Measurements from ENCODE around the gene SOWAHC.

Gene SOWAHC

GRCh38 chr2:109595644-109596043 lies 18.5 kb upstream of the SOWAHC start:
- no peaks in the 10 kb centered on the region for H3K27me3 ChIP-seq
- no peak overlapping the region for H3K4me2 ChIP-seq
- H3K36me3 ChIP-seq, result no peaks in the 10 kb centered on the region; a peak in 1 of 22 replicates
- peaks cover 0 to 16% (median 0%) of the 10 kb centered on the region in 11 experiments; a peak in 2 of 22 replicates for H4K20me1 ChIP-seq
- no peak overlapping the region for H3K4me3 ChIP-seq
- no peak overlapping the region for H3K27ac ChIP-seq
- H3K9me3 ChIP-seq (replicated peaks in 1 of 11), result no peaks in the 10 kb centered on the region
- no peaks in the 10 kb centered on the region for H3K4me1 ChIP-seq
- TF ChIP-seq Cebpa-rat (IDR thresholded peaks at IDR 0.05), result no peak
- no peak overlapping the region for H3K9ac ChIP-seq

- no peak overlapping the region for H3K27ac ChIP-seq
- TF ChIP-seq Cebpa-rat (IDR thresholded peaks at IDR 0.05), result no peak
- H3K36me3 ChIP-seq, result no peaks in the 10 kb centered on the region; a peak in 1 of 22 replicates
- no peaks in the 10 kb centered on the region for H3K9me3 ChIP-seq (replicated peaks in 1 of 11)
- no peak overlapping the region for H3K9ac ChIP-seq
- H3K4me2 ChIP-seq, result no peak overlapping the region
- H3K4me1 ChIP-seq, result no peaks in the 10 kb centered on the region
- no peaks in the 10 kb centered on the region for H3K27me3 ChIP-seq
- H4K20me1 ChIP-seq, result peaks cover 0 to 26% (median 0%) of the 10 kb centered on the region in 11 experiments; a peak in 2 of 22 replicates
- H3K4me3 ChIP-seq, result no peak overlapping the region
Measured at GRCh38 chr2:109597283-109597682, 16.9 kb upstream of the SOWAHC start.

GRCh38 chr2:109601783-109602182 lies 12.4 kb upstream of the SOWAHC start:
- Histone ChIP-seq H3K4me2 (no peak overlapping the region), H4K20me1 (peaks cover 0 to 14% (median 0%) of the 10 kb centered on the region in 11 experiments; a peak in 2 of 22 replicates), H3K27ac (no peak overlapping the region), H3K4me3 (no peak overlapping the region), H3K9me3 (replicated peaks in 1 of 11) (no peaks in the 10 kb centered on the region), H3K27me3 (no peaks in the 10 kb centered on the region), H3K9ac (no peak overlapping the region), H3K36me3 (no peaks in the 10 kb centered on the region), H3K4me1 (no peaks in the 10 kb centered on the region)
- no peak for TF ChIP-seq Cebpa-rat (IDR thresholded peaks at IDR 0.05)

- Histone ChIP-seq H3K27ac (no peak overlapping the region), H3K4me3 (no peak overlapping the region), H3K4me1 (no peaks in the 10 kb centered on the region), H4K20me1 (peaks cover 0 to 19% (median 0%) of the 10 kb centered on the region in 11 experiments; a peak in 2 of 22 replicates), H3K9me3 (replicated peaks in 1 of 11) (no peaks in the 10 kb centered on the region), H3K4me2 (no peak overlapping the region), H3K36me3 (no peaks in the 10 kb centered on the region), H3K27me3 (no peaks in the 10 kb centered on the region), H3K9ac (no peak overlapping the region)
- TF ChIP-seq Cebpa-rat (IDR thresholded peaks at IDR 0.05), result no peak
Measured at GRCh38 chr2:109602617-109603188, 11.5 kb upstream of the SOWAHC start.

DNA sequence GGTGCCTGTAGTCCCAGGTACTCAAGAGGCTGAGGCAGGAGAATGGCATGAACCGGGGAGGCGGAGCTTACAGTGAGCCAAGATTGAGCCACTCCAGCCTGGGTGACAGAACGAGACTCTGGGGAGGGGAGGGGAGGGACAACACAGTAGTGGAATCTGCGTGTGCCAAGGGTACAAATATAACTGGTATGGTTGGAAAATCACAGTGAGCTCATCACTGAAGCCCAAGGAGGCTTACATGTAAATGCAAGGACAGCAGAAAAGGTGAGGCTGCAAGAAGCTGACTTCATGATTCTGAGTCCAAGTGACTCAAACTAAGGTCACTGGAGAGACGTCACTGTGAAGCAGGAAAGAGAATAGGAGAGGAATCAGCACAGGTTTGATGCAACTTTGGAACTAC lies 9.6 kb upstream of the SOWAHC start:
- Histone ChIP-seq H3K9me3 (replicated peaks in 1 of 11) (no peaks in the 10 kb centered on the region), H3K9ac (no peak overlapping the region), H3K4me1 (peaks cover 0 to 6% (median 0%) of the 10 kb centered on the region in 10 experiments; a peak in 1 of 20 replicates), H3K4me2 (no peak overlapping the region), H3K36me3 (no peaks in the 10 kb centered on the region), H3K27me3 (no peaks in the 10 kb centered on the region), H3K4me3 (no peak overlapping the region), H3K27ac (no peak overlapping the region), H4K20me1 (peaks cover 0 to 35% (median 0%) of the 10 kb centered on the region in 11 experiments; a peak in 2 of 22 replicates)
- no peak for TF ChIP-seq Cebpa-rat (IDR thresholded peaks at IDR 0.05)

- Histone ChIP-seq H3K4me2 (no peak overlapping the region), H3K27ac (no peak overlapping the region), H3K36me3 (no peaks in the 10 kb centered on the region), H3K27me3 (peaks cover 19 to 31% (median 25%) of the 10 kb centered on the region in 11 experiments), H3K9me3 (replicated peaks in 1 of 11) (peaks cover 0 to 4% (median 0%) of the 10 kb centered on the region in 11 experiments; a peak in 5 of 22 replicates), H4K20me1 (peaks cover 0 to 36% (median 0%) of the 10 kb centered on the region in 11 experiments; a peak in 4 of 22 replicates), H3K4me3 (no peak overlapping the region), H3K9ac (no peak overlapping the region), H3K4me1 (peaks cover 0 to 7% (median 0%) of the 10 kb centered on the region in 10 experiments; a peak in 1 of 20 replicates)
- no peak for TF ChIP-seq Cebpa-rat (IDR thresholded peaks at IDR 0.05)
Measured at GRCh38 chr2:109607766-109608165, 6.4 kb upstream of the SOWAHC start.

DNA sequence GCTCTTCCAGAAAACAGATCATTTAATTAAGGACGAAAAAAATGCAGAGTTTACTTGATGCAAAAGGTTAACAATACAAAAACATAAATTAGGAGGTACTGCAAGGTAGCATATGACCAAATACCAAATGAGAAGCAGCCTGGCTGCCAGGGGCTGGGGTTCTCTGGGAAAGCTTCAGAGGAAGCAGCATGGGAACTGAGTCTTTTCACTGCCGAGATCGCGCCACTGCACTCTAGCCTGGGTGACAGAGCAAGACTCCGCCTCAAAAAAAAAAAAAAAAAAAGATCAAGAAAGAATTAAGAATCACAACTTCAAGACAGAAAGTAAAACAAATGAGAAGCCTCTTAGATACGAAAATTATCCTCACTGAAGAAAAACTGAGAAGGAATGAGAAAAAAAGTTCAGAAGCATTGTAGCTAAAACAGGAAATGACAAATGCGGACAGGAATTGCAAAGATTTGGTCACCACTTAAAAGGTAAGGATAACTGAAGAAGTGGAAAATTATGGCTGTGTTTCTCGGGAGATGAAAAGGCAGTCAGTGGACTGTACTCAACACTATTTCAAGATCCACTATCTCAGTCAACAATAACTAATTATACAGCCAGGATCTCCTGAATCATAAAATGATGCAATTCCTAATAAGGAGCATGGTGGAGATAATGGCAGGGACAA lies 4.7 kb upstream of the SOWAHC start:
- Histone ChIP-seq H3K4me3 (no peak overlapping the region), H3K27me3 (peaks cover 30 to 48% (median 42%) of the 10 kb centered on the region in 11 experiments), H3K27ac (no peak overlapping the region), H3K36me3 (no peaks in the 10 kb centered on the region), H3K9me3 (replicated peaks in 1 of 11) (peaks cover 16 to 21% (median 17%) of the 10 kb centered on the region in 11 experiments), H3K9ac (no peak overlapping the region), H4K20me1 (peaks cover 0 to 36% (median 0%) of the 10 kb centered on the region in 11 experiments; a peak in 4 of 22 replicates), H3K4me2 (peak overlapping the region in 1 of 11 experiments; percentile 37; a peak in 2 of 22 replicates), H3K4me1 (peaks cover 0 to 7% (median under 1%) of the 10 kb centered on the region in 10 experiments; a peak in 5 of 20 replicates)
- TF ChIP-seq Cebpa-rat (IDR thresholded peaks at IDR 0.05), result no peak

DNA sequence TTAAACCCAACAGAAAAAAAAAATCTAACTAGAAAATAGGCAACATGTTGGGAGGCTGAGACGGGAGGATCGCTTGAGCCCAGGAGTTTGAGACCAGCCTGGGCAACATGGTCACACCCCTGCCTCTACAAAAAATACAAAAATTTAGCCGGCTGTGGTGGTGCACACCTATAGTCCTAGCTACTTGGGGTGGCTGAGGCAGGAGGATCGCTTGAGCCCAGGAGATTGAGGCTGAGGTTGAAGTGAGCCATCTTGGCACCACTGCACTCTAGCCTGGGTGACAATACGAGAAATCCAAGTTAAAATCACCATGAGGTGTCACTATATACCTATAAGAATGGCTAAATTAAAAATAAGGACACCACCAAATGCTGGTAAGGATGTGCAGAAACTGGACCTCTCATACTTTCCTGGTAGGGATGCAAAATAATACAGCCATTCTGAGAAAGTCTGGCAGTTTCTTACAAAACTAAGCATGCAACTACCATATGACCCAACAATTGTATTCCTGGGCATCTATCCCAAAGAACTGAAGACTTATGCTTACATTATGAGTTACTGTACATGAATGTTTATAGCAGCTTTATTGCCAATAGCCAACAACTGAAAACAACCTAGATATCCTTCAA lies 2.6 kb upstream of the SOWAHC start:
- Histone ChIP-seq H3K4me2 (no peak overlapping the region), H4K20me1 (peaks cover 0 to 36% (median 0%) of the 10 kb centered on the region in 11 experiments; a peak in 4 of 22 replicates), H3K27me3 (peaks cover 30 to 57% (median 50%) of the 10 kb centered on the region in 11 experiments), H3K9me3 (replicated peaks in 1 of 11) (peaks cover 24 to 33% (median 29%) of the 10 kb centered on the region in 11 experiments), H3K9ac (no peak overlapping the region), H3K36me3 (no peaks in the 10 kb centered on the region), H3K4me1 (peaks cover 0 to 15% (median 7%) of the 10 kb centered on the region in 10 experiments; a peak in 8 of 20 replicates), H3K4me3 (no peak overlapping the region), H3K27ac (no peak overlapping the region)
- TF ChIP-seq Cebpa-rat (IDR thresholded peaks at IDR 0.05), result no peak
